Subcutaneous adipose tissue (tissue), 4 donors: ENCODE results near the gene CEMIP. TPM values are rescaled to one million over a fixed set of nuclear protein-coding genes. Genes with fewer than 3 reads are reported as not detected.

Source experiments
- total RNA-seq, 4 donors: library from RNA; depleted of rRNA; stranded (reverse); fragments of >200 nt; gene quantifications; one replicate each; pipeline ENCODE4 v1.1.0, GENCODE V29; 2016
- TF ChIP-seq, protein P1 (sequence below): fragments of 450-650 bp; IDR thresholded peaks from one replicate; pipeline ENCODE4 v1.5.1; 2016; ENCODE audit warnings: low read depth, mild to moderate bottlenecking, control low read depth, antibody characterized with exemption, moderate library complexity

The CEMIP gene
- total RNA-seq, 4 donors from 2014 or later: 0.17 TPM; not detected in 3

DNA sequence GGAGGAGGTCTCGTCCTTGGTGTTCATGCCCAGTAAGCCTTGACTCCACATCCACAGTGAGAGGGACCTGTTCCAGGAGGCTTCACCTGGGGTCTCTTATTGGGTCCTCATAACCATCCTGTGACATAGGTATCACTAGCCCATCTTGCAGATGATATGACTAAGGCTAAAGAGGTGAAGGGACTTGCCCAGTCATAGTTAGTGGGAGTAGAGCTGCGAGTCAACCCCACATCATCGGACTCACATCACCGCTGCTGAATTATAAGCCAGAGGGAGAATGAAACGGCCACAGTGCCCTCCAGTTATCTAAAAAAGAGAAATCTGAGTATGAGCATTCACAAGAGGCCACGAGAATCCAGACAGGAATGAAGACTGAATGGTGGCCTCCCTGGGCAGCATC, 144.5 kb downstream of the CEMIP start:
- TF ChIP-seq, protein P1, sequence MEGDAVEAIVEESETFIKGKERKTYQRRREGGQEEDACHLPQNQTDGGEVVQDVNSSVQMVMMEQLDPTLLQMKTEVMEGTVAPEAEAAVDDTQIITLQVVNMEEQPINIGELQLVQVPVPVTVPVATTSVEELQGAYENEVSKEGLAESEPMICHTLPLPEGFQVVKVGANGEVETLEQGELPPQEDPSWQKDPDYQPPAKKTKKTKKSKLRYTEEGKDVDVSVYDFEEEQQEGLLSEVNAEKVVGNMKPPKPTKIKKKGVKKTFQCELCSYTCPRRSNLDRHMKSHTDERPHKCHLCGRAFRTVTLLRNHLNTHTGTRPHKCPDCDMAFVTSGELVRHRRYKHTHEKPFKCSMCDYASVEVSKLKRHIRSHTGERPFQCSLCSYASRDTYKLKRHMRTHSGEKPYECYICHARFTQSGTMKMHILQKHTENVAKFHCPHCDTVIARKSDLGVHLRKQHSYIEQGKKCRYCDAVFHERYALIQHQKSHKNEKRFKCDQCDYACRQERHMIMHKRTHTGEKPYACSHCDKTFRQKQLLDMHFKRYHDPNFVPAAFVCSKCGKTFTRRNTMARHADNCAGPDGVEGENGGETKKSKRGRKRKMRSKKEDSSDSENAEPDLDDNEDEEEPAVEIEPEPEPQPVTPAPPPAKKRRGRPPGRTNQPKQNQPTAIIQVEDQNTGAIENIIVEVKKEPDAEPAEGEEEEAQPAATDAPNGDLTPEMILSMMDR: no peak

DNA sequence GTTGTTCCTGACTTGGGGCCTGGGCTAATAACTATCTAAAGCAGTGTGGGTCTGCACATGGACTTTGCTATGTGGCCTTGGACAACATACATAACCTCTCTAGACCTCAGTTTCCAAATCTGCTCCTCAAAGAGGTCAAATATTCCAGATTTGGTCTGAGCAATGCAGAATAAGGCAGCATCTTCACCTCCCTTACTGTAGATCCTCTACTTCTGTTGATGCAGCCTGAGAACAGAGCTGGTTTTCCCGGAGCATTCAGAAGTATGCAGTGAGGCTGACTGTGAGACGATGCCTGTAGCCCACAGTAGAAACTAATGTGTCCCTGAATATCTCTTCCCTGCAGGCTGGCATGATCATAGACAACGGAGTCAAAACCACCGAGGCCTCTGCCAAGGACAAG, 145.1 kb downstream of the CEMIP start:
- TF ChIP-seq, protein P1: no peak

DNA sequence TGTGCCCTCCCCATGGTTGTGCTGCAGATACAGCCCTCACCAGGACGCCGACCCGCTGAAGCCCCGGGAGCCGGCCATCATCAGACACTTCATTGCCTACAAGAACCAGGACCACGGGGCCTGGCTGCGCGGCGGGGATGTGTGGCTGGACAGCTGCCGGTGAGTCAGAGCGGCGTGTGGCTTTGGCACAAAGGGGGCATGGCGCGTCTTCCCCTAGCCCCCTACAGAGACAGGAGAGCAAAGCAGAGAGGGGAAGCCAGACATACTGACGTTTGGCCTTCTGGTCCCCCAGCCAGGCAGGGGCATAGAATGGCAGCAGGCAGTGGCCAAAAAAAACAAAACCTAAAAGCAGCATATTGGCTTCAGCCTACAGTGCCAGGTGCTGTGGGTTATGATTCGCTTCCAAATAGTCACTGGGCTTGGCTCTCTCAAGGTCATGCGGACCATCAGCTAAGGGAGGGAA, 146.5 kb downstream of the CEMIP start:
- TF ChIP-seq, protein P1: no peak

DNA sequence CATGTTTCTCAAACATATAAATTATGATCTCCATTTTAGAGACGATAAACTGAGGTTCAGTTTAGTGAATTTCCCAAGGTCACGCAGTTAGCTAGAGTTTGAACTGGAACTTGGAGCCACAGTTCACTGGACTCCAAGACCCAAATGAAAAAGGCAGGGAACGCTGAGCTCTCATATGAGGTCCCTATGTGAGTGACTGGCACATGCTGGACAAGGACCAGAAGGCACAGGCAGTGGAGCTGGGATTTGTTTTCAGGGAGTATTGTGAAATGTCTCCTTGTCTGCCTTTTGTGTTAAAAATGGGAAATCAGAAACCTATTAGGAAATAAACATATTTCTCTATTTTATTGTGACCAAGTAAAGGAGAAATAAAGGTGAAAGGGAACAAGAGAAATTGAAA, 147.0 kb downstream of the CEMIP start:
- TF ChIP-seq, protein P1: no peak

DNA sequence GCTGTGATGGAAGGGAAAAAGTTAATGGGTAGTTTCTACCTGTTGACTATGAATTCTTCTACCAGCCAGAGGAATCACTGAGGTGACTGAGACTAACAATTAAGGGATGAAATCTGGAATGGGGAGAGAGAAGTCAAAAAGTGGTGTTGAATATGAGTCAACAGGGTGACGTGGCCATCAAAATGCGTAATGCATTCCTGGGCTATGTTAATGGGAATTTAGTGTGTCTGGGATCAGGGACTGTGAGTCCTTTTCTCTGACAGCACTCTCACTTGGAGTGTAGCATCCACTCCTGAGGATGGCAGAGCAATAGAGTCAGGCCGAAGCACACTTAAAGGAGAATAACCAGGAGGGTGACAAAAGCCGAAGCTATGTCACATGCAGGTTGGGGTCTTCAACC, 150.1 kb downstream of the CEMIP start:
- TF ChIP-seq, protein P1: no peak

DNA sequence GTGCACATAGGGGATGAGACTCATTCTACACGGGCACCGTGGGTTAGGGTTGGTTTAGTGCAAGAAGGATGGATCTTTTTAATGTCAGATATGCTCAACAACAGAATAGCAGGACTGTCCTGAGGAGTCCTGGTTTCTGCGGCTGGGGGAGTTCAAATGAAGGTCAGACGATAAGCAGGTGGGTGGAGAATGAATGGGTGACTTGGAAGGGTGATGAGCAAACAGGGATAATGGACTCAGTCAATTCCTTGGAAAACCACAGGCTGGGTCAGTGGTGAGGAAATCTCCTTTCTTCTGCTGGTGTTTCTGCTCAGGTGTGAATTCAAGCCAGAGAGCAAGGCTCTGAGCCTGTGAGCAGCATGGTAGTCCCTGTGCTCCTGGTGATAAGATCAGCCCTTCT, 150.5 kb downstream of the CEMIP start:
- TF ChIP-seq, protein P1: no peak

DNA sequence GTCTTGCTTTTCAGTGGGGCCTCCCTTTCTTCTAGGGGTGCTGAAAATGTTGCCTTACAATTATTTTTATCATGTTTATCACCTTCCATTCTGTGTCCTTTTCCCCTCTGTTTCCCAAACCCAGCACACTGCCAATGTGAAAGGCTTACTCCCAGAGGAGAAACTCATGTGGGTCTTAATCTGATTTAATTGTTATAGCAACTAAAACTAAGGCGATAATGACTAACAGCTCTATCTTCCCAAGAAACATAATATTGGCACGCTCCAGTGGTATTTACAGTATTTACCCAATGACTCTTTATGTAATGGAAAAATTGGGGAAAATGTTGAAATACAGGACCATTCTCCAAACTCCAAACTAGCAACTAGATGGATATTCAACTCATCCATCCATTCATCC, 152.0 kb downstream of the CEMIP start:
- TF ChIP-seq, protein P1: no peak
